IMR-90 (cell line): ENCODE results near the gene GRAMD2B. TPM values are rescaled to one million over a fixed set of nuclear protein-coding genes. Genes with fewer than 3 reads are reported as not detected.

Experiments used
- ATAC-seq: fragments of 200-7000 bp; cut with Tn5 transposase; 2 replicates; pipeline ENCODE4 v1.9.1; 2020; ENCODE audit warnings: low read depth, mild to moderate bottlenecking, moderate library complexity
- BruUV-seq: library from RNA; stranded (reverse); fragments of 400-500 nt; replicated peaks from 2 replicates; lab custom pipeline; 2021; lab: Mats Ljungman, UMichigan
- CTCF ChIA-PET: fragments of 300-600 bp; formaldehyde crosslinking; extraction: SDS; loops from one replicate; lab custom pipeline; 2021; ENCODE audit warnings: antibody characterized with exemption; lab: Yijun Ruan, JAX
- POLR2A ChIA-PET: fragments of 300-600 bp; sonication (Branson Sonifier 250); formaldehyde crosslinking; loops from one replicate; lab custom pipeline; 2022; ENCODE audit warnings: antibody characterized with exemption; ENCODE audit not compliant: unreplicated experiment; lab: Charles Lee
- DNase-seq: peaks from one replicate; pipeline ENCODE4 v3.0.0; 2013
- H2AFZ ChIP-seq: replicated peaks from 2 replicates; pipeline ENCODE3; 2013; ENCODE audit warnings: low read length, mild to moderate bottlenecking; ENCODE audit not compliant: poor library complexity
- H2AK5ac ChIP-seq: 2 replicates; pipeline ENCODE4 v1.6.1; 2013; ENCODE audit warnings: low read depth, low read length, inconsistent platforms
- H2AK9ac ChIP-seq: replicated peaks from 2 replicates; pipeline ENCODE3; 2013; ENCODE audit warnings: mild to moderate bottlenecking, low read depth, low read length, moderate library complexity; ENCODE audit not compliant: poor library complexity
- H2BK120ac ChIP-seq: 2 replicates; pipeline ENCODE4 v1.6.1; 2013; ENCODE audit warnings: low read depth, low read length, inconsistent platforms
- H2BK15ac ChIP-seq: 3 replicates; pipeline ENCODE4 v1.6.1; 2013; ENCODE audit warnings: low read depth, low read length, inconsistent platforms
- H2BK20ac ChIP-seq: 2 replicates; pipeline ENCODE4 v1.6.1; 2013; ENCODE audit warnings: low read depth, mild to moderate bottlenecking, inconsistent platforms, low read length, moderate library complexity
- H2BK5ac ChIP-seq: 2 replicates; pipeline ENCODE4 v1.6.1; 2013; ENCODE audit warnings: mild to moderate bottlenecking, low read depth, low read length, inconsistent platforms; ENCODE audit not compliant: poor library complexity, severe bottlenecking
- H3K14ac ChIP-seq: replicated peaks from 2 replicates; pipeline ENCODE4 v1.6.1; 2013; ENCODE audit warnings: low read depth, low read length, inconsistent platforms
- H3K18ac ChIP-seq: 2 replicates; pipeline ENCODE4 v1.6.1; 2013; ENCODE audit warnings: low read depth, low read length, control low read depth
- H3K23ac ChIP-seq: 2 replicates; pipeline ENCODE4 v1.6.1; 2013; ENCODE audit warnings: low read depth, low read length, inconsistent platforms
- H3K27ac ChIP-seq: 2 replicates; pipeline ENCODE4 v1.5.1; 2013; ENCODE audit warnings: mild to moderate bottlenecking, control low read depth, low read length; ENCODE audit not compliant: insufficient read depth
- H3K27me3 ChIP-seq: 2 replicates; pipeline ENCODE4 v1.6.1; 2013; ENCODE audit warnings: low read length; ENCODE audit not compliant: control insufficient read depth, insufficient read depth
- H3K36me3 ChIP-seq: 2 replicates; pipeline ENCODE4 v1.6.1; 2013; ENCODE audit warnings: low read length, mixed read lengths; ENCODE audit not compliant: control insufficient read depth, insufficient read depth
- H3K4ac ChIP-seq: 2 replicates; pipeline ENCODE4 v1.6.1; 2013; ENCODE audit warnings: low read depth, low read length, inconsistent platforms
- H3K4me1 ChIP-seq: 2 replicates; pipeline ENCODE4 v1.6.1; 2013; ENCODE audit warnings: low read length, mixed read lengths; ENCODE audit not compliant: control insufficient read depth, insufficient read depth
- H3K4me2 ChIP-seq: 2 replicates; pipeline ENCODE4 v1.6.1; 2013; ENCODE audit warnings: low read depth, mild to moderate bottlenecking, control low read depth, low read length, moderate library complexity
- H3K4me3 ChIP-seq: 2 replicates; pipeline ENCODE4 v1.5.1; 2013; ENCODE audit warnings: low read depth, mild to moderate bottlenecking, control low read depth, low read length, moderate library complexity; ENCODE audit not compliant: insufficient read depth
- H3K56ac ChIP-seq: 2 replicates; pipeline ENCODE4 v1.6.1; 2013; ENCODE audit warnings: low read length, inconsistent platforms; ENCODE audit not compliant: insufficient read depth; ENCODE audit errors: extremely low read depth
- H3K79me1 ChIP-seq, 2 experiments: 2 replicates each; pipeline ENCODE4 v1.6.1; 2013; ENCODE audit warnings: low read length in 2 of 2, inconsistent platforms in 1 of 2, low read depth in 1 of 2
- H3K9ac ChIP-seq: 2 replicates; pipeline ENCODE4 v1.6.1; 2013; ENCODE audit warnings: low read depth, low read length, control low read depth
- H3K9me1 ChIP-seq: 2 replicates; pipeline ENCODE4 v1.6.1; 2013; ENCODE audit warnings: low read length, inconsistent platforms; ENCODE audit not compliant: insufficient read depth
- H3K9me3 ChIP-seq: 2 replicates; pipeline ENCODE4 v1.6.1; 2013; ENCODE audit warnings: low read length; ENCODE audit not compliant: control insufficient read depth, insufficient read depth
- H4K20me1 ChIP-seq: 2 replicates; pipeline ENCODE4 v1.6.1; 2013; ENCODE audit warnings: low read length, inconsistent platforms; ENCODE audit not compliant: insufficient read depth
- H4K5ac ChIP-seq: 2 replicates; pipeline ENCODE4 v1.6.1; 2013; ENCODE audit warnings: mild to moderate bottlenecking, low read depth, low read length, control low read depth
- H4K8ac ChIP-seq, 2 experiments: 2 replicates each; pipeline ENCODE4 v1.6.1; 2013; ENCODE audit warnings: low read depth in 2 of 2, low read length in 2 of 2, control low read depth in 1 of 2, inconsistent platforms in 1 of 2
- H4K91ac ChIP-seq: 2 replicates; pipeline ENCODE4 v1.6.1; 2013; ENCODE audit warnings: low read depth, low read length, inconsistent platforms; ENCODE audit not compliant: insufficient read depth
- FOS ChIP-seq: fragments of 150-350 bp; IDR thresholded peaks from 2 replicates; pipeline ENCODE4 v1.6.1; 2016; ENCODE audit warnings: low read depth, low read length
- USF2 ChIP-seq: fragments of 150-350 bp; IDR thresholded peaks from 2 replicates; pipeline ENCODE4 v1.6.1; 2017; ENCODE audit warnings: mild to moderate bottlenecking, antibody characterized with exemption, low read length, low read depth
- WGBS, 2 experiments: methylation state at CpG; one replicate each; pipeline versions ENCODE4 v1.1.5 to v1.1.7; 2013; ENCODE audit warnings: missing lambda C conversion rate in 2 of 2; ENCODE audit not compliant: insufficient read length in 1 of 2; ENCODE audit errors: extremely low coverage in 2 of 2; 5-methylcytosine and 5-hydroxymethylcytosine counted together
- dilution Hi-C: fragments of 300-500 bp; cut with HindIII; formaldehyde crosslinking; loops from one replicate; pipeline ENCODE4 v1.14.3; 2018; ENCODE audit warnings: low sequenced_read_pairs; ENCODE audit not compliant: unreplicated experiment
- in situ Hi-C: fragments of 300-500 bp; cut with MboI; formaldehyde crosslinking; loops from 3 replicates; pipeline ENCODE4 v1.14.3; 2019; ENCODE audit warnings: low sequenced_read_pairs, inconsistent platforms, mixed read lengths
- intact Hi-C: fragments of 100-400 bp; cut with micrococcal nuclease; formaldehyde crosslinking; loops from 2 replicates; pipeline ENCODE4 v1.10.0; 2022
- polyA plus RNA-seq, 3 experiments: library from polyadenylated mRNA; depleted of rRNA; stranded (reverse); fragments of >200 nt; gene quantifications; 2 replicates each; pipeline ENCODE4 v1.2.3, GENCODE V29; 2012; ENCODE audit warnings: low replicate concordance in 1 of 3
- total RNA-seq: library from RNA; depleted of rRNA; stranded (reverse); fragments of >200 nt; gene quantifications from 2 replicates; pipeline ENCODE4 v1.2.3, GENCODE V29; 2012

GRAMD2B gene
- total and polyA plus RNA-seq, 2 of the 4 experiments (the other 2 are of a cell fraction): 13.9 to 20.3 TPM

- POLR2A ChIA-PET: no interaction called here
Measured at GRCh38 chr5:126527158-126527557, 103.9 kb downstream of the GRAMD2B start.

More at GRCh38 chr5:126527158-126527557, 103.9 kb downstream of the GRAMD2B start:
- H2BK20ac ChIP-seq: peak overlapping the region; percentile 17; the same call in 1 of the 2 replicates
- no peak overlapping the region for H2AFZ ChIP-seq
- no peak overlapping the region for H3K9ac ChIP-seq
- DNase-seq: no peak
- no peaks in the 10 kb centered on the region for H3K79me1 ChIP-seq
- dilution Hi-C loops: no loop called here
- H3K14ac ChIP-seq: no peak overlapping the region
- H4K20me1 ChIP-seq: no peaks in the 10 kb centered on the region
- H4K91ac ChIP-seq: peak overlapping the region; percentile 55
- no peaks in the 10 kb centered on the region for H3K36me3 ChIP-seq
- H3K9me3 ChIP-seq: no peaks in the 10 kb centered on the region
- ATAC-seq: no peak
- H3K18ac ChIP-seq: no peak overlapping the region
- H3K4ac ChIP-seq: peak overlapping the region; percentile 19; the same call in 1 of the 2 replicates
- TF ChIP-seq FOS (no peak), USF2 (no peak)
- peak overlapping the region; percentile 36; the same call in 1 of the 2 replicates for H2BK120ac ChIP-seq
- peak overlapping the region; percentile 77; the same call in 2 of the 3 replicates for H2BK15ac ChIP-seq
- intact Hi-C loops: no loop called here
- H2BK5ac ChIP-seq: peak overlapping the region; percentile 84
- no peak overlapping the region for H3K27ac ChIP-seq
- H2AK5ac ChIP-seq: peak overlapping the region; percentile 23; the same call in 1 of the 2 replicates
- H3K4me1 ChIP-seq: peaks cover 11% of the 10 kb centered on the region
- H3K27me3 ChIP-seq: no peaks in the 10 kb centered on the region
- no peak overlapping the region for H4K5ac ChIP-seq
- in situ Hi-C loops: no loop called here
- WGBS, 2 experiments: no CpG with 5 or more reads among the region's 1 CpG
- no peak overlapping the region for H2AK9ac ChIP-seq
- H3K23ac ChIP-seq: no peak overlapping the region
- BruUV-seq: no TSS peak
- H3K4me3 ChIP-seq: no peak overlapping the region
- H4K8ac ChIP-seq: peak overlapping the region in 1 of 2 experiments; percentile 4; a peak in 2 of 4 replicates
- CTCF ChIA-PET: interaction anchor here (0.6 kb wide), 1 partner anchor 77 kb away, joined by 3 read pairs; no protein-coding TSS in a partner anchor
- H3K4me2 ChIP-seq: no peak overlapping the region
- no peaks in the 10 kb centered on the region for H3K9me1 ChIP-seq
- H3K56ac ChIP-seq: no peak overlapping the region
